Esophagus muscularis mucosa (tissue), 4 donors: ENCODE results near the gene UBE2QL1. TPM values are rescaled to one million over a fixed set of nuclear protein-coding genes. Genes with fewer than 3 reads are reported as not detected.

Experiments used
- DNase-seq: peaks from one replicate; pipeline ENCODE4 v3.0.0-alpha.2; 2017; ENCODE audit errors: extremely low spot score
- H3K27ac ChIP-seq, 4 donors: fragments of 200-600 bp; sonication (generic); replicated peaks in 1 of 4; 1 replicate in 3 of 4; 2 replicates in 1 of 4; pipeline ENCODE4 v1.5.1; 2016 to 2019; ENCODE audit warnings: mild to moderate bottlenecking in 1 of 4
- H3K27me3 ChIP-seq, 4 donors: fragments of 200-600 bp; sonication (generic); one replicate each; pipeline versions ENCODE4 v1.5.1 to v1.6.0; 2016 to 2019
- H3K36me3 ChIP-seq, 4 donors: fragments of 200-600 bp; sonication (generic); one replicate each; pipeline ENCODE4 v1.5.1; 2016 to 2019
- H3K4me1 ChIP-seq, 4 donors: fragments of 200-600 bp; sonication (generic); one replicate each; pipeline ENCODE4 v1.5.1; 2016 to 2019
- H3K4me3 ChIP-seq, 4 donors: fragments of 200-600 bp; sonication (generic); 1 replicate in 2 of 4; 2 replicates in 2 of 4; pipeline ENCODE4 v1.5.1; 2016 to 2019; ENCODE audit warnings: mild to moderate bottlenecking in 4 of 4, moderate library complexity in 1 of 4
- H3K9me3 ChIP-seq, 4 donors: fragments of 200-600 bp; sonication (generic); 1 replicate in 3 of 4; 2 replicates in 1 of 4; pipeline ENCODE4 v1.5.1; 2016 to 2019
- CTCF ChIP-seq, 3 experiments: fragments of 200-600 bp in 2 of 3; fragments of 450-650 bp in 1 of 3; sonication (generic) in 2 of 3; IDR thresholded peaks; one replicate each; pipeline ENCODE4 v1.5.1; 2017 to 2019; ENCODE audit warnings: antibody characterized with exemption in 3 of 3, mild to moderate bottlenecking in 2 of 3, moderate library complexity in 1 of 3
- EP300 ChIP-seq: sonication (generic); formaldehyde crosslinking; IDR thresholded peaks from one replicate; pipeline ENCODE4 v1.6.1; 2017; ENCODE audit warnings: antibody characterized with exemption
- POLR2A ChIP-seq: fragments of 450-650 bp; IDR thresholded peaks from one replicate; pipeline ENCODE4 v1.6.1; 2017; ENCODE audit warnings: antibody characterized with exemption, moderate library complexity, mild to moderate bottlenecking, low read depth
- POLR2AphosphoS5 ChIP-seq, 2 donors: sonication (generic); formaldehyde crosslinking; IDR thresholded peaks; one replicate each; pipeline ENCODE4 v1.6.1; 2017; ENCODE audit warnings: antibody characterized with exemption in 2 of 2
- WGBS: methylation state at CpG from one replicate; pipeline ENCODE4 v1.1.5; 2018; 5-methylcytosine and 5-hydroxymethylcytosine counted together
- intact Hi-C: fragments of 100-400 bp; cut with DNase I; formaldehyde crosslinking; loops from one replicate; pipeline ENCODE4 v1.15.1; 2023
- total RNA-seq, 4 donors: library from RNA; depleted of rRNA; stranded (reverse); fragments of >200 nt; gene quantifications; one replicate each; pipeline versions ENCODE4 v1.1.0 to v1.2.1, GENCODE V29; 2016

The UBE2QL1 gene
- total RNA-seq, 4 donors from 2014 or later, result under 0.01 to 1.6 (median 0.82) TPM

GRCh38 chr5:6525422-6525821 is 76.8 kb downstream of the UBE2QL1 start:
- DNase-seq, result no peak
- TF ChIP-seq POLR2AphosphoS5 (IDR thresholded peaks at IDR 0.05), result no peak
- TF ChIP-seq EP300, result no peak
- no peak for TF ChIP-seq CTCF (IDR thresholded peaks at IDR 0.05)
- TF ChIP-seq POLR2A, result no peak
- peaks cover 0 to 4% (median 0%) of the 10 kb centered on the region in 4 donors for H3K9me3 ChIP-seq
- 87% methylated on average over 4 of the region's 4 CpGs for WGBS
- intact Hi-C loops, result no loop called here
- no peaks in the 10 kb centered on the region for H3K36me3 ChIP-seq
- H3K27me3 ChIP-seq, result peaks cover 0 to 23% (median 0%) of the 10 kb centered on the region in 4 donors
- no peak overlapping the region for H3K27ac ChIP-seq
- no peaks in the 10 kb centered on the region for H3K4me1 ChIP-seq
- no peak overlapping the region for H3K4me3 ChIP-seq

- intact Hi-C loops, result no loop called here
- Histone ChIP-seq H3K9me3 (peaks cover 0 to 4% (median 0%) of the 10 kb centered on the region in 4 donors), H3K4me3 (no peak overlapping the region), H3K27me3 (peaks cover 0 to 23% (median 0%) of the 10 kb centered on the region in 4 donors), H3K27ac (no peak overlapping the region), H3K36me3 (no peaks in the 10 kb centered on the region), H3K4me1 (no peaks in the 10 kb centered on the region)
- 73% methylated on average over 9 of the region's 9 CpGs for WGBS
- DNase-seq, result no peak
- TF ChIP-seq POLR2A (no peak), EP300 (no peak), CTCF (IDR thresholded peaks at IDR 0.05) (no peak), POLR2AphosphoS5 (IDR thresholded peaks at IDR 0.05) (no peak)
Measured at GRCh38 chr5:6525910-6526309, 77.3 kb downstream of the UBE2QL1 start.

GRCh38 chr5:6527749-6528455 is 79.2 kb downstream of the UBE2QL1 start:
- Histone ChIP-seq H3K4me1 (no peaks in the 10 kb centered on the region), H3K36me3 (no peaks in the 10 kb centered on the region), H3K9me3 (peaks cover 0 to 4% (median 0%) of the 10 kb centered on the region in 4 donors), H3K27me3 (peaks cover 0 to 18% (median 0%) of the 10 kb centered on the region in 4 donors), H3K4me3 (no peak overlapping the region), H3K27ac (no peak overlapping the region)
- intact Hi-C loops, result no loop called here
- DNase-seq, result no peak
- 82% methylated on average over 10 of the region's 12 CpGs for WGBS
- no peak for TF ChIP-seq CTCF (IDR thresholded peaks at IDR 0.05)
- TF ChIP-seq POLR2A, result no peak
- TF ChIP-seq POLR2AphosphoS5 (IDR thresholded peaks at IDR 0.05), result no peak
- no peak for TF ChIP-seq EP300

- intact Hi-C loops, result no loop called here
- no peak for DNase-seq
- H3K36me3 ChIP-seq, result no peaks in the 10 kb centered on the region
- no peak overlapping the region for H3K27ac ChIP-seq
- peaks cover 0 to 10% (median 0%) of the 10 kb centered on the region in 4 donors for H3K27me3 ChIP-seq
- H3K4me1 ChIP-seq, result peaks cover 0 to 6% (median under 1%) of the 10 kb centered on the region in 4 donors
- TF ChIP-seq CTCF (IDR thresholded peaks at IDR 0.05), result no peak
- no peak for TF ChIP-seq EP300
- no peak for TF ChIP-seq POLR2AphosphoS5 (IDR thresholded peaks at IDR 0.05)
- no peak for TF ChIP-seq POLR2A
- 71% methylated on average over 2 of the region's 2 CpGs for WGBS
- H3K4me3 ChIP-seq, result no peak overlapping the region
- H3K9me3 ChIP-seq, result no peaks in the 10 kb centered on the region
Measured at GRCh38 chr5:6535594-6535993, 86.9 kb downstream of the UBE2QL1 start.
